ENCODE results near the gene NINL. TPM values are rescaled to one million over a fixed set of nuclear protein-coding genes. Genes with fewer than 3 reads are reported as not detected.

Gene NINL
- total and polyA plus RNA-seq, 2 of the 8 experiments (the other 6 are each of a cell fraction or from before 2014, with no cell fraction given): 15.3 to 30.0 TPM

GRCh38 chr20:25471020-25471419 lies 114.3 kb downstream of the NINL start:
- no peak overlapping the region for H3K27ac ChIP-seq (ENCODE audit: low read depth, low read length)
- no peak overlapping the region for H4K8ac ChIP-seq (ENCODE audit: extremely low read depth, insufficient read depth, low read length)
- no peak overlapping the region for H2AK5ac ChIP-seq (ENCODE audit: low read depth, low read length)
- H3K4me2 ChIP-seq (ENCODE audit: insufficient read depth in 1 of 2, low read depth in 2 of 2, low read length in 2 of 2): no peak overlapping the region
- H3K27me3 ChIP-seq (replicated peaks in 1 of 4; ENCODE audit: control insufficient read depth in 3 of 4, extremely low read depth in 1 of 4, insufficient read depth in 3 of 4, low read length in 3 of 4): no peaks in the 10 kb centered on the region
- H3K23me2 ChIP-seq (ENCODE audit: low read depth, low read length): no peaks in the 10 kb centered on the region
- no peak overlapping the region for H4K5ac ChIP-seq (ENCODE audit: insufficient read length, low read depth, low read length)
- no peak overlapping the region for H2BK20ac ChIP-seq (ENCODE audit: low read length)
- no peak overlapping the region for H2AFZ ChIP-seq (ENCODE audit: low read length)
- DNase-seq (ENCODE audit: low read depth in 1 of 2, low spot score in 2 of 2): no peak
- no peak overlapping the region for H3K4ac ChIP-seq (replicated peaks; ENCODE audit: insufficient read length, low read depth, low read length)
- no peak overlapping the region for H3K9ac ChIP-seq (replicated peaks in 1 of 4; ENCODE audit: extremely low read depth in 1 of 4, low read depth in 3 of 4, low read length in 3 of 4)
- H2BK12ac ChIP-seq (ENCODE audit: low read depth, low read length): no peak overlapping the region
- H3K18ac ChIP-seq (ENCODE audit: extremely low read depth, low read length): no peak overlapping the region
- FAIRE-seq: no peak
- no peak overlapping the region for H2BK120ac ChIP-seq (replicated peaks; ENCODE audit: low read depth, low read length)
- no peak overlapping the region for H4K91ac ChIP-seq (replicated peaks; ENCODE audit: insufficient read length, low read length)
- H3K9me3 ChIP-seq (ENCODE audit: insufficient read depth in 2 of 2, low read depth in 1 of 2, low read length in 1 of 2): no peaks in the 10 kb centered on the region
- no peaks in the 10 kb centered on the region for H3K79me1 ChIP-seq (ENCODE audit: low read depth, low read length)
- H3K56ac ChIP-seq (replicated peaks; ENCODE audit: insufficient read length, low read depth, low read length): no peak overlapping the region
- CTCF ChIA-PET (ENCODE audit: partially characterized antibody): interaction anchor here (0.7 to 2.6 kb wide), 22 partner anchors 9 to 171 kb away, joined by 3 to 25 read pairs (median 4); no protein-coding TSS in a partner anchor
- H3K4me1 ChIP-seq (replicated peaks in 1 of 4; ENCODE audit: control insufficient read depth in 3 of 4, insufficient read depth in 4 of 4, low read length in 3 of 4): no peaks in the 10 kb centered on the region; a peak in 2 of 7 replicates
- H4K20me1 ChIP-seq (replicated peaks in 1 of 2; ENCODE audit: control insufficient read depth in 1 of 2, insufficient read depth in 2 of 2, low read length in 2 of 2): peaks cover 0 to 3% of the 10 kb centered on the region in 2 experiments
- H2BK5ac ChIP-seq (ENCODE audit: low read depth, low read length): no peak overlapping the region
- H3K4me3 ChIP-seq (ENCODE audit: extremely low read depth in 1 of 4, insufficient read depth in 2 of 4, low read depth in 3 of 4, low read length in 4 of 4): no peak overlapping the region
- 95% methylated on average over 7 of the region's 7 CpGs; no CpG with 5 or more reads in 1 of the 2 experiments for WGBS, 2 experiments (ENCODE audit: extremely low coverage in 1 of 2, insufficient coverage in 1 of 2, insufficient read length in 1 of 2, insufficient replicate concordance in 2 of 2, low coverage in 1 of 2, low lambda C conversion rate in 2 of 2, missing lambda C conversion rate in 1 of 2)
- peaks cover 0 to 16% (median 8%) of the 10 kb centered on the region in 4 experiments; a peak in 4 of 8 replicates for H3K36me3 ChIP-seq (ENCODE audit: control insufficient read depth in 2 of 4, insufficient read depth in 4 of 4, low read length in 3 of 4)
- no peaks in the 10 kb centered on the region for H3K79me2 ChIP-seq (ENCODE audit: control insufficient read depth in 1 of 2, insufficient read depth in 2 of 2, low read length in 2 of 2)
- no peak overlapping the region for H2BK15ac ChIP-seq (ENCODE audit: low read length)
- H3K23ac ChIP-seq (ENCODE audit: insufficient read length): no peak overlapping the region
- no peak overlapping the region for H3K14ac ChIP-seq (ENCODE audit: insufficient read length)
- POLR2A ChIA-PET (ENCODE audit: partially characterized antibody): no interaction called here
- no peak for TF ChIP-seq POLR2A (IDR thresholded peaks at IDR 0.05; ENCODE audit: control extremely low read depth in 1 of 2, low read depth in 2 of 2, low read length in 2 of 2)
- TF ChIP-seq JUN (IDR thresholded peaks at IDR 0.05; ENCODE audit: low read depth, low read length): no peak
- no peak for TF ChIP-seq HDAC2 (IDR thresholded peaks at IDR 0.05; ENCODE audit: borderline replicate concordance in 1 of 2, low read depth in 2 of 2, low read length in 2 of 2)
- no peak for TF ChIP-seq RXRA (IDR thresholded peaks at IDR 0.05; ENCODE audit: insufficient read depth, low read depth, low read length)
- TF ChIP-seq KDM5A (IDR thresholded peaks at IDR 0.05; ENCODE audit: low read length): no peak
- no peak for TF ChIP-seq SP4 (IDR thresholded peaks at IDR 0.05; ENCODE audit: low read length)
- no peak for TF ChIP-seq HDAC6 (IDR thresholded peaks at IDR 0.05; ENCODE audit: low read depth, low read length)
- no peak for TF ChIP-seq POLR2AphosphoS5 (IDR thresholded peaks at IDR 0.05; ENCODE audit: low read depth, low read length)
- no peak for TF ChIP-seq CHD2 (IDR thresholded peaks at IDR 0.05; ENCODE audit: low read length)
- no peak for TF ChIP-seq BACH1 (IDR thresholded peaks at IDR 0.05; ENCODE audit: low read length)
- TF ChIP-seq FOSL1 (IDR thresholded peaks at IDR 0.05; ENCODE audit: insufficient read depth, low read depth, low read length): no peak
- no peak for TF ChIP-seq TEAD4 (IDR thresholded peaks at IDR 0.05; ENCODE audit: low read depth, low read length)
- TF ChIP-seq KDM4A (IDR thresholded peaks at IDR 0.05; ENCODE audit: low read depth, low read length, severe bottlenecking): no peak
- no peak for TF ChIP-seq MAX (IDR thresholded peaks at IDR 0.05)
- no peak for TF ChIP-seq CTBP2 (IDR thresholded peaks at IDR 0.05; ENCODE audit: borderline replicate concordance, insufficient read depth, insufficient read length, low read length)
- TF ChIP-seq POU5F1 (IDR thresholded peaks at IDR 0.05; ENCODE audit: low read depth, low read length): no peak
